HepG2 (cell line): Measurements from ENCODE around the gene CT45A10. TPM values are rescaled to one million over a fixed set of nuclear protein-coding genes. Genes with fewer than 3 reads are reported as not detected.

ENCODE experiments used
- ATAC-seq: fragments of 200-7000 bp; cut with Tn5 transposase; 3 replicates; pipeline ENCODE4 v1.9.1; 2020; ENCODE audit warnings: mild to moderate bottlenecking, moderate library complexity
- BruUV-seq: library from RNA; stranded (reverse); fragments of 400-500 nt; replicated peaks from 2 replicates; lab custom pipeline; 2021; lab: Mats Ljungman, UMichigan
- CTCF ChIA-PET: fragments of 300-600 bp; formaldehyde crosslinking; extraction: SDS; loops from one replicate; lab custom pipeline; 2021; ENCODE audit warnings: low total read pairs, inconsistent platforms, low intra/inter-chr PET ratio; lab: Yijun Ruan, JAX
- POLR2A ChIA-PET: fragments of 350-600 bp; sonication (Branson Sonifier 250); formaldehyde crosslinking; loops from one replicate; lab custom pipeline; 2020; ENCODE audit warnings: antibody characterized with exemption, inconsistent platforms; lab: Yijun Ruan, JAX
- DNase-seq: peaks from one replicate; pipeline ENCODE4 v3.0.0-alpha.2; 2015; ENCODE audit warnings: low spot score
- FAIRE-seq: peaks from 3 replicates; lab custom pipeline; 2011; peaks lifted over from hg19 to GRCh38; lab: Jason Lieb, UNC
- H2AFZ ChIP-seq: one replicate; pipeline ENCODE4 v1.6.1; 2011; ENCODE audit warnings: low read length, inconsistent platforms
- H3K27ac ChIP-seq: fragments of 300-600 bp; 3 replicates; pipeline ENCODE4 v1.8.0; 2011; ENCODE audit warnings: mixed run types, mild to moderate bottlenecking, mixed read lengths, low read length, inconsistent platforms; ENCODE audit not compliant: insufficient read depth; ENCODE audit errors: extremely low read length
- H3K27me3 ChIP-seq, 2 experiments: fragments of 200-600 bp in 1 of 2; 2 replicates in 1 of 2; 3 replicates in 1 of 2; pipeline versions ENCODE4 v1.6.0 to v1.8.0; 2011; ENCODE audit warnings: low read length in 2 of 2, mild to moderate bottlenecking in 2 of 2, moderate library complexity in 2 of 2, inconsistent platforms in 1 of 2; ENCODE audit not compliant: insufficient read depth in 2 of 2, control insufficient read depth in 1 of 2
- H3K36me3 ChIP-seq, 2 experiments: fragments of 200-600 bp in 1 of 2; replicated peaks in 1 of 2; 2 replicates in 1 of 2; 3 replicates in 1 of 2; pipeline versions ENCODE4 v1.5.1 to v1.8.0; 2011; ENCODE audit warnings: low read length in 2 of 2, inconsistent platforms in 1 of 2; ENCODE audit not compliant: insufficient read depth in 2 of 2, control insufficient read depth in 1 of 2
- H3K4me1 ChIP-seq: 2 replicates; pipeline ENCODE4 v1.5.1; 2012; ENCODE audit warnings: low read length, inconsistent platforms; ENCODE audit not compliant: insufficient read depth
- H3K4me2 ChIP-seq: 2 replicates; pipeline ENCODE4 v1.6.0; 2011; ENCODE audit warnings: low read depth, low read length, inconsistent platforms
- H3K4me3 ChIP-seq, 3 experiments: fragments of 200-600 bp in 1 of 3; sonication (generic), shearing (Covaris generic) in 1 of 3; replicated peaks in 1 of 3; 2 replicates each; pipeline ENCODE4 v1.5.1; 2011 to 2016; ENCODE audit warnings: low read length in 3 of 3, inconsistent platforms in 2 of 3, low read depth in 2 of 3, mild to moderate bottlenecking in 2 of 3, control low read depth in 1 of 3, mixed read lengths in 1 of 3; ENCODE audit not compliant: insufficient read depth in 1 of 3
- H3K79me2 ChIP-seq: one replicate; pipeline ENCODE4 v1.6.1; 2011; ENCODE audit warnings: low read length, inconsistent platforms; ENCODE audit not compliant: insufficient read depth
- H3K9ac ChIP-seq: 2 replicates; pipeline ENCODE4 v1.6.0; 2011; ENCODE audit warnings: mild to moderate bottlenecking, low read depth, low read length, inconsistent platforms; ENCODE audit not compliant: insufficient read depth
- H3K9me3 ChIP-seq: 2 replicates; pipeline ENCODE4 v1.5.1; 2012; ENCODE audit warnings: mild to moderate bottlenecking, low read length
- H4K20me1 ChIP-seq: 2 replicates; pipeline ENCODE4 v1.6.0; 2011; ENCODE audit warnings: inconsistent platforms, mild to moderate bottlenecking, low read length, moderate library complexity; ENCODE audit not compliant: insufficient read depth
- EHMT2 ChIP-seq: fragments of 200-600 bp; sonication (generic); IDR thresholded peaks from 2 replicates; pipeline ENCODE4 v1.7.0; 2017; ENCODE audit warnings: antibody characterized with exemption, low read depth, low read length, borderline replicate concordance
- MEF2D ChIP-seq: sonication (generic); formaldehyde crosslinking; IDR thresholded peaks from 2 replicates; pipeline ENCODE4 v1.5.1; 2020; ENCODE audit warnings: mild to moderate bottlenecking, missing genetic modification reagents
- SCMH1 ChIP-seq: sonication (generic); formaldehyde crosslinking; IDR thresholded peaks from 2 replicates; pipeline ENCODE4 v1.9.0; 2021; ENCODE audit warnings: missing genetic modification reagents, mild to moderate bottlenecking, borderline replicate concordance
- SNAI1 ChIP-seq: sonication (generic); formaldehyde crosslinking; IDR thresholded peaks from 2 replicates; pipeline ENCODE4 v1.5.0; 2020; ENCODE audit warnings: mild to moderate bottlenecking, missing genetic modification reagents, borderline replicate concordance
- ZNF263 ChIP-seq: sonication (generic); formaldehyde crosslinking; IDR thresholded peaks from 2 replicates; pipeline ENCODE4 v1.4.0; 2020; ENCODE audit warnings: missing genetic modification reagents
- WGBS: methylation state at CpG from one replicate; pipeline ENCODE4 v1.1.6; 2017; ENCODE audit warnings: low lambda C conversion rate; 5-methylcytosine and 5-hydroxymethylcytosine counted together
- in situ Hi-C: cut with HindIII; loops from 2 replicates; pipeline ENCODE4 v1.10.0; 2017; ENCODE audit warnings: low pct_unique_long_range_greater_than_20kb; ENCODE audit not compliant: extremely low pct_ligation_motif_present
- intact Hi-C: fragments of 100-400 bp; cut with micrococcal nuclease; formaldehyde crosslinking; loops from one replicate; pipeline ENCODE4 v1.10.0; 2022; ENCODE audit not compliant: unreplicated experiment
- polyA plus RNA-seq, 8 experiments: library from polyadenylated mRNA; depleted of rRNA in 3 of 8; stranded (reverse) in 7 of 8; unstranded in 1 of 8; fragments of >200 nt; fragmentation: Illumina TruSeq in 4 of 8; extraction: Trizol in 4 of 8; gene quantifications; 2 replicates each; pipeline versions ENCODE4 v1.2.1 to v1.2.3, GENCODE V29; 2011 to 2016; ENCODE audit warnings: low read depth in 4 of 8, missing spikeins in 1 of 8, mixed read lengths in 1 of 8; ENCODE audit not compliant: insufficient read depth in 1 of 8
- total RNA-seq, 5 experiments: library from RNA; depleted of rRNA; stranded (reverse); fragments of >200 nt; fragmentation: Illumina TruSeq; extraction: Trizol; gene quantifications; 2 replicates each; pipeline ENCODE4 v1.2.3, GENCODE V29; 2016; ENCODE audit warnings: low read depth in 1 of 5
- TF ChIP-seq, protein P1 (sequence below): sonication (generic); formaldehyde crosslinking; IDR thresholded peaks from 2 replicates; pipeline ENCODE4 v1.4.0; 2020; ENCODE audit warnings: missing genetic modification reagents

CT45A10 gene
- total and polyA plus RNA-seq, 2 of the 13 experiments (the other 11 are each of a cell fraction or from before 2014, with no cell fraction given) = not detected

DNA sequence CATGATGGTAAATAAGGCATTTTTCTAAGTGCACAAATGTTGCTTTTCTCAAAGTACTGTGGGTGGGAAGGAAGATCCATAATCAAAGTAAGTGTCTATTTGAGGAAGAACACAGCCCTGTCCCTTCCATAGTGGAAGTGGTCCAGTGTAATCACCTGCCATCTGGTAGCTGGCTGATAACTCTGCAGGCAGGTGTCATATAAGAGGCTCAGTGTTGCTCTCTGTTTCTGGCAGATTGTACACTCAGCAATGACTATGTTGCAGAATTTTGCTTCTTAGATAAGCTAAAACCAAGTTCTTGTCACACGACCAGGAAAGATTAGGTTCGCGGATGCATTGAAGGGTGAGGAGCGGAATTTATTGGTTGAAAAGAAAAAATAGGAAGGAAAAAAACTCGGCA is 21.2 kb upstream of the CT45A10 start:
- no peaks in the 10 kb centered on the region for H3K36me3 ChIP-seq
- CTCF ChIA-PET = no interaction called here
- no peak overlapping the region for H2AFZ ChIP-seq
- H3K79me2 ChIP-seq = no peaks in the 10 kb centered on the region
- no peaks in the 10 kb centered on the region for H3K9me3 ChIP-seq
- BruUV-seq = no TSS peak
- no peak overlapping the region for H3K4me2 ChIP-seq
- no peaks in the 10 kb centered on the region for H4K20me1 ChIP-seq
- no peak overlapping the region for H3K9ac ChIP-seq
- no peak for ATAC-seq
- H3K27me3 ChIP-seq = 0 out of 5 replicates have a peak, but pooled peaks cover 0 to 1% of the 10 kb centered on the region in 2 experiments
- no peak for DNase-seq
- no peak overlapping the region for H3K4me3 ChIP-seq
- 44% methylated on average over 5 of the region's 5 CpGs for WGBS
- intact Hi-C loops = no loop called here
- FAIRE-seq = no peak
- H3K4me1 ChIP-seq = no peaks in the 10 kb centered on the region
- no peak for TF ChIP-seq SCMH1
- TF ChIP-seq MEF2D (CRISPR knock-in tag) = no peak
- no peak for TF ChIP-seq EHMT2
- in situ Hi-C loops = no loop called here
- H3K27ac ChIP-seq = no peak overlapping the region
- POLR2A ChIA-PET = no interaction called here

DNA sequence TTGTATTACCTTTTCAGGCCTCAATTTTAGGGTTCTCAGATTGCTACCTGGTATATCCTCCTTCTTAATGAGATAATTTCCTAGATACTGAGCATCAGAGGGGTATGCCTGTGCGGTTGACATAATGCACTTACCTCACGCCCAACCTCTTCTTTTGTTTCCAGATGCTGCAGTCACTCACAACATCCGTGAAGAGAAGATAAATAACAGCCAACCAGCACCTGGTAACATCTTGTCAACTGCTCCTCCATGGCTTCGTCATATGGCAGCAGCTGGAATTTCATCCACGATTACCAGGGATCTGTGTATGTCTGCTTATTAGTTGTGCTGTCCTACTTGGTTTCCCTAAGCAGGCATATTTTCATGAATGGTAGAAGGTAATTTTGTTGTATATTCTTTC is 17.0 kb upstream of the CT45A10 start:
- Histone ChIP-seq H3K27me3 (0 out of 5 replicates have a peak, but pooled peaks cover 0 to 1% of the 10 kb centered on the region in 2 experiments), H4K20me1 (no peaks in the 10 kb centered on the region), H3K9me3 (no peaks in the 10 kb centered on the region), H2AFZ (no peak overlapping the region), H3K4me1 (no peaks in the 10 kb centered on the region), H3K36me3 (no peaks in the 10 kb centered on the region), H3K79me2 (no peaks in the 10 kb centered on the region), H3K4me3 (no peak overlapping the region), H3K4me2 (no peak overlapping the region), H3K27ac (no peak overlapping the region), H3K9ac (no peak overlapping the region)
- TF ChIP-seq, protein P1, sequence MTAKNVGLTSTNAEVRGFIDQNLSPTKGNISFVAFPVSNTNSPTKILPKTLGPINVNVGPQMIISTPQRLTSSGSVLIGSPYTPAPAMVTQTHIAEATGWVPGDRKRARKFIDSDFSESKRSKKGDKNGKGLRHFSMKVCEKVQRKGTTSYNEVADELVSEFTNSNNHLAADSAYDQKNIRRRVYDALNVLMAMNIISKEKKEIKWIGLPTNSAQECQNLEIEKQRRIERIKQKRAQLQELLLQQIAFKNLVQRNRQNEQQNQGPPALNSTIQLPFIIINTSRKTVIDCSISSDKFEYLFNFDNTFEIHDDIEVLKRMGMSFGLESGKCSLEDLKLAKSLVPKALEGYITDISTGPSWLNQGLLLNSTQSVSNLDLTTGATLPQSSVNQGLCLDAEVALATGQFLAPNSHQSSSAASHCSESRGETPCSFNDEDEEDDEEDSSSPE (CRISPR knock-in tag) = no peak
- no peak for TF ChIP-seq SNAI1 (CRISPR knock-in tag)
- TF ChIP-seq ZNF263 (CRISPR knock-in tag) = no peak
- FAIRE-seq (no peak), ATAC-seq (no peak), DNase-seq (no peak)
- intact Hi-C loops = no loop called here
- BruUV-seq = no TSS peak
- 29% methylated on average over 4 of the region's 5 CpGs for WGBS
- CTCF ChIA-PET = no interaction called here
- POLR2A ChIA-PET = no interaction called here
- in situ Hi-C loops = no loop called here
